Measurements from ENCODE around the gene TFB1M. TPM values are rescaled to one million over a fixed set of nuclear protein-coding genes. Genes with fewer than 3 reads are reported as not detected.

The TFB1M gene
- total RNA-seq, 2 donors from 2014 or later = 38.8 to 43.0 TPM

DNA sequence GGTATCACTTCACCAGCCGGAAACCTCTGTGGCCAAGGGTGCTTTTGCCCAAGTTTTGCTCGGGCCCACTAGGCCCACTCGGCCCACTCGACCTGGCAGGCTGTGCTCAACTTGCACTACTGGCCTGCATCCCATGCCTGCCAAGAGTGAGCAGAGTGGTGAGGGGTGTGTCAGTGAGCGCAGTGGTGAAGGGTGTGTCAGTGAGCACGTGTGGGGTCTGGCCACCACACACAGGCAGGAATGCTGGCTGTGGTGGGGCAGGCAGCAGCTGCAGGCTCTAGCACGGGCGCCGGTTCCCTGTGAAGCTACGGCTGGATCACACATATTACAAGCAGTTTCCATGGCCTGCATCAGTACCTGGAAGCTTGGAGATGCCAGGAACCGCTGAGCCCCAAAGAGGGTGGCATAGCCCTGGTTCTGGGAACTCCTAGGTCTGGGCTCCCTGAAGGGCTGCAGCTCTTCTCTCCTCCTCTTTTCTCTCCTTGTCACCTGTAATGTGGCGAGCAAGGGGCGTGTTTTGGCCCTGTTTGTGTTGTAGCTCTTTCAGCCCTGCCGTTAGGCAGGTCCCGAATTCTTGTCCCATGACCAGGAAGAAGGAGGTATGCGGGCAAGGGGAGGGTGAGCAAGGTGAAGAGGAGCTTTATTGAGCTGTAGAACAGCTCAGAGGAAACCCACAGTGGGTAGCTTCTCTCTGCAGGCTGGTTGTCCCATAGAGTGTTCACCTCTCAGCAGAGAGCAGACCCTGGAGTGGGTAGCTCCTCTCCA lies 101.5 kb downstream of the TFB1M start:
- no peak overlapping the region for H3K9ac ChIP-seq (ENCODE audit: extremely low read depth, low read length, poor library complexity, severe bottlenecking)
- H3K4me1 Mint-ChIP-seq = peaks cover 7% of the 10 kb centered on the region
- TF ChIP-seq, protein P1, sequence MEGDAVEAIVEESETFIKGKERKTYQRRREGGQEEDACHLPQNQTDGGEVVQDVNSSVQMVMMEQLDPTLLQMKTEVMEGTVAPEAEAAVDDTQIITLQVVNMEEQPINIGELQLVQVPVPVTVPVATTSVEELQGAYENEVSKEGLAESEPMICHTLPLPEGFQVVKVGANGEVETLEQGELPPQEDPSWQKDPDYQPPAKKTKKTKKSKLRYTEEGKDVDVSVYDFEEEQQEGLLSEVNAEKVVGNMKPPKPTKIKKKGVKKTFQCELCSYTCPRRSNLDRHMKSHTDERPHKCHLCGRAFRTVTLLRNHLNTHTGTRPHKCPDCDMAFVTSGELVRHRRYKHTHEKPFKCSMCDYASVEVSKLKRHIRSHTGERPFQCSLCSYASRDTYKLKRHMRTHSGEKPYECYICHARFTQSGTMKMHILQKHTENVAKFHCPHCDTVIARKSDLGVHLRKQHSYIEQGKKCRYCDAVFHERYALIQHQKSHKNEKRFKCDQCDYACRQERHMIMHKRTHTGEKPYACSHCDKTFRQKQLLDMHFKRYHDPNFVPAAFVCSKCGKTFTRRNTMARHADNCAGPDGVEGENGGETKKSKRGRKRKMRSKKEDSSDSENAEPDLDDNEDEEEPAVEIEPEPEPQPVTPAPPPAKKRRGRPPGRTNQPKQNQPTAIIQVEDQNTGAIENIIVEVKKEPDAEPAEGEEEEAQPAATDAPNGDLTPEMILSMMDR (conservative IDR thresholded peaks at IDR 0.05) = no peak
- no peaks in the 10 kb centered on the region for H3K4me1 ChIP-seq (ENCODE audit: control insufficient read depth, insufficient read depth, low read length)
- no peaks in the 10 kb centered on the region for H3K9me3 ChIP-seq (ENCODE audit: control insufficient read depth, low read length)
- no peak for DNase-seq
- peaks cover 8% of the 10 kb centered on the region for H3K9me3 Mint-ChIP-seq
- no peak overlapping the region for H3K4me3 ChIP-seq (ENCODE audit: low read length)
- peaks cover 12% of the 10 kb centered on the region for H3K36me3 Mint-ChIP-seq (ENCODE audit: low read depth)
- WGBS, 2 experiments (ENCODE audit: insufficient coverage in 1 of 2, insufficient read length in 1 of 2) = 86 to 90% methylated on average over 5 to 16 of the region's 16 CpGs
- no peak overlapping the region for H3K4me3 Mint-ChIP-seq
- no peaks in the 10 kb centered on the region for H3K27me3 ChIP-seq (ENCODE audit: control insufficient read depth, insufficient read depth, low read length, poor library complexity, severe bottlenecking)
- H3K36me3 ChIP-seq (ENCODE audit: control insufficient read depth, insufficient read depth, low read length) = peaks cover 4% of the 10 kb centered on the region
- no peak overlapping the region for H3K27ac ChIP-seq (ENCODE audit: low read depth, low read length)
- H3K27ac Mint-ChIP-seq = no peak overlapping the region
- no peaks in the 10 kb centered on the region for H3K27me3 Mint-ChIP-seq (ENCODE audit: insufficient read depth)

DNA sequence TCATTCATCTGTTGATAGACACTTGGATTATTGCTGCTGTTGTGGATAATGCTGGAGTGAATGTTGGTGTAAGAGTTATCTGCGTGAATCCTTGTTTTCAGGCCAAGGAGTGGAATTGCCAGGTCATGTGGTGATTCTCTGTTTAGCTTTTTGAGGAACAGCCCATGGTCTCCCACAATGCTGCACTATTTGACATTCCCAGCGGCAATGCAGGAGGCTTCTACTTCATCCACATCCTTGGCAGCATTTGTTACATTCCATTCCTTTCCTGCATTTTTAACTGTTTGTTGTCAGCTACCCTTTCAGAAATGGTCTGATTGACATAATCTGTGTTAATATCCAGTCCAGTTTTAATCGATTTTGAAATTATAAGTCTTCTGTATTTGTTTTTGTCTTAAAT lies 102.2 kb downstream of the TFB1M start:
- no peak overlapping the region for H3K27ac ChIP-seq (ENCODE audit: low read depth, low read length)

DNA sequence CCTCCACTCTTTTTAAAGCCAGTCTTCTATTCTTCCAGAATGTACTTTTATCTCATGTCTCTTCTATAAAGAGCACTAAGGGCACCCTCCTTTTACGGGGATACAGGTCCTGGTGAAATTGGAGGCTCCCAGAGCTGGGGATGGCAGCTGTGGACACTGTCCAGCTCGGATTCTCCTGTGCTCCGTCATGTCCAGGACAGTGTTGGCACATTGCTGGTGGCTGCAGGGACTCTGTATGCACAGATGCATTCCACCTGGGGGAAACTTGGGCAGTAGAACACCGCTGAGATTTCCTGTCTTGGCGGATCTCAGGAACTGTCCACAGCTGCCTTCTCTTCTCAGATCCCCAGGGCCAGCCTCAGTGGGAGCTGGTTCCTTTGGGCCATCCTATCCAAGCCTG lies 107.1 kb downstream of the TFB1M start:
- no peak overlapping the region for H3K4me3 ChIP-seq (ENCODE audit: low read length)
- no peak overlapping the region for H3K27ac Mint-ChIP-seq
- no peaks in the 10 kb centered on the region for H3K4me1 ChIP-seq (ENCODE audit: control insufficient read depth, insufficient read depth, low read length)
- H3K36me3 Mint-ChIP-seq (ENCODE audit: low read depth) = peaks cover 11% of the 10 kb centered on the region
- 93 to 94% methylated on average over 5 of the region's 5 CpGs for WGBS, 2 experiments (ENCODE audit: insufficient coverage in 1 of 2, insufficient read length in 1 of 2)
- H3K9me3 ChIP-seq (ENCODE audit: control insufficient read depth, low read length) = no peaks in the 10 kb centered on the region
- peaks cover 7% of the 10 kb centered on the region for H3K9me3 Mint-ChIP-seq
- H3K36me3 ChIP-seq (ENCODE audit: control insufficient read depth, insufficient read depth, low read length) = peaks cover 4% of the 10 kb centered on the region
- no peaks in the 10 kb centered on the region for H3K27me3 Mint-ChIP-seq (ENCODE audit: insufficient read depth)
- no peak overlapping the region for H3K9ac ChIP-seq (ENCODE audit: extremely low read depth, low read length, poor library complexity, severe bottlenecking)
- no peaks in the 10 kb centered on the region for H3K4me1 Mint-ChIP-seq
- no peak for DNase-seq
- H3K27me3 ChIP-seq (ENCODE audit: control insufficient read depth, insufficient read depth, low read length, poor library complexity, severe bottlenecking) = no peaks in the 10 kb centered on the region
- no peak overlapping the region for H3K4me3 Mint-ChIP-seq
- no peak overlapping the region for H3K27ac ChIP-seq (ENCODE audit: low read depth, low read length)
- TF ChIP-seq, protein P1 (conservative IDR thresholded peaks at IDR 0.05) = no peak

More for the DNA sequence above, 102.2 kb downstream of the TFB1M start:
- Histone ChIP-seq H3K36me3 (ENCODE audit: control insufficient read depth, insufficient read depth, low read length) (peaks cover 4% of the 10 kb centered on the region), H3K27me3 (ENCODE audit: control insufficient read depth, insufficient read depth, low read length, poor library complexity, severe bottlenecking) (no peaks in the 10 kb centered on the region), H3K4me1 (ENCODE audit: control insufficient read depth, insufficient read depth, low read length) (no peaks in the 10 kb centered on the region), H3K4me3 (ENCODE audit: low read length) (no peak overlapping the region), H3K9me3 (ENCODE audit: control insufficient read depth, low read length) (no peaks in the 10 kb centered on the region), H3K9ac (ENCODE audit: extremely low read depth, low read length, poor library complexity, severe bottlenecking) (no peak overlapping the region)
- H3K27ac Mint-ChIP-seq = no peak overlapping the region
- H3K27me3 Mint-ChIP-seq (ENCODE audit: insufficient read depth) = no peaks in the 10 kb centered on the region
- no peak for DNase-seq
- peaks cover 12% of the 10 kb centered on the region for H3K36me3 Mint-ChIP-seq (ENCODE audit: low read depth)
- WGBS, 2 experiments (ENCODE audit: insufficient coverage in 1 of 2, insufficient read length in 1 of 2) = 92 to 100% methylated on average over 3 of the region's 3 CpGs
- peaks cover 8% of the 10 kb centered on the region for H3K9me3 Mint-ChIP-seq
- H3K4me1 Mint-ChIP-seq = peaks cover 7% of the 10 kb centered on the region
- H3K4me3 Mint-ChIP-seq = no peak overlapping the region
- TF ChIP-seq, protein P1 (conservative IDR thresholded peaks at IDR 0.05) = no peak

Other genes starting within 250 kb of the TFB1M start
- not detected for gene CLDN20, start 50.5 kb downstream of the TFB1M start, total RNA-seq
- not detected for gene NOX3, start 141.4 kb upstream of the TFB1M start, total RNA-seq